GM13977 (cell line): ENCODE measurements around the gene CCDC88C.
"Not testable (repeated sequence)": the region's sequence is repeated elsewhere in the genome, so short reads cannot be mapped to it uniquely, and the experiment has no call there.

Experiments
- DNase-seq: peaks from one replicate; pipeline ENCODE4 v3.0.0; 2012; ENCODE audit warnings: low spot score
- in situ Hi-C: fragments of 300-500 bp; cut with MboI; formaldehyde crosslinking; loops from one replicate; pipeline ENCODE4 v1.12.0; 2022; ENCODE audit warnings: low sequenced_read_pairs, low pct_unique_long_range_greater_than_20kb, mixed read lengths, inconsistent platforms; ENCODE audit not compliant: unreplicated experiment
- TF ChIP-seq, protein P1 (sequence below): IDR thresholded peaks from 2 replicates; pipeline ENCODE4 v1.5.1; 2012; ENCODE audit warnings: mild to moderate bottlenecking, control low read depth; ENCODE audit not compliant: insufficient read depth; ENCODE audit errors: extremely low read depth, missing control alignments

The CCDC88C gene

DNA sequence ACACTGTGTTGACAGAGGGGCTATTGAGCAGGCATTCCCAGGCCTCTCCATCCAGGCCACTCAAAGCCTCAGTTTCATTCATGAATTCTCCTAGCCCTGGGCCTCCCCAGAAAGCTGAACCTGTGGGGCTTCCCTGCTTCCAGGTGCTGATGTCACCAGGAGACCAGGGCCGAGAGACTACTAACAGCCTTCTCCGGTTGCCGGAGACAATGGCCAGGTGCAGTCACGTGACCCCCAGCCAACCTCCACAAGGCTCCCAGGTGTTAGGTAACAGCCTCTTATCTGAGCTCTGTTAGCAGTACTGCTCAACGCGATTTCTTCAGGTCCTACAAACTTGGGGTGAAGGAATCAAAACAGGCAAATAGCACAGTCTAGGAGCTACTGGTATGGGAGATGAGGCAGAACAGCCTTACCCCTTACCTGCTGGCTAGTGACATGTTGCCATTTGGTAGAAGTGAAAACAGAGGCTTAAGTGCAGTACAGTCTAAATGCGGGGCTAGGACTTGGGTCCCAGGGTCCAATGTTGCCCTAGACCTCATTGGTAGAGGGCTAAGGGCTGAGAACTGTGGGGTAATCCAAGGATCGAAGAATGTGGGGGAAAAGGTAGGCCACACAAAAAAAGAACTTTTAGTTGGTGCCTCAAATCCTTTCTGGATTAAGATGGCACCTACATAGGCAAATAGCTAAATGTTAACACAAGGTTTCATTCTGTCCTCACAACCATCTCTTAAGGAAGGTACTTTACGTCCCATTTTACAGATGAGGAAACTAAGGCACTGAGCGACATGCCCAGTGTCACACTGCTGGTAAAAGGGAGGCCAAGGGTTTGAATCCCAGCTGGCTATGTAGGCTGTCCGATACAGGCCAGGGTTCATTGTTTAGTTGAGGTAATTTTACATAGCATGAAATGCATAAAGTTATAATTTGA, 3.8 kb downstream of the CCDC88C start:
- TF ChIP-seq, protein P1, sequence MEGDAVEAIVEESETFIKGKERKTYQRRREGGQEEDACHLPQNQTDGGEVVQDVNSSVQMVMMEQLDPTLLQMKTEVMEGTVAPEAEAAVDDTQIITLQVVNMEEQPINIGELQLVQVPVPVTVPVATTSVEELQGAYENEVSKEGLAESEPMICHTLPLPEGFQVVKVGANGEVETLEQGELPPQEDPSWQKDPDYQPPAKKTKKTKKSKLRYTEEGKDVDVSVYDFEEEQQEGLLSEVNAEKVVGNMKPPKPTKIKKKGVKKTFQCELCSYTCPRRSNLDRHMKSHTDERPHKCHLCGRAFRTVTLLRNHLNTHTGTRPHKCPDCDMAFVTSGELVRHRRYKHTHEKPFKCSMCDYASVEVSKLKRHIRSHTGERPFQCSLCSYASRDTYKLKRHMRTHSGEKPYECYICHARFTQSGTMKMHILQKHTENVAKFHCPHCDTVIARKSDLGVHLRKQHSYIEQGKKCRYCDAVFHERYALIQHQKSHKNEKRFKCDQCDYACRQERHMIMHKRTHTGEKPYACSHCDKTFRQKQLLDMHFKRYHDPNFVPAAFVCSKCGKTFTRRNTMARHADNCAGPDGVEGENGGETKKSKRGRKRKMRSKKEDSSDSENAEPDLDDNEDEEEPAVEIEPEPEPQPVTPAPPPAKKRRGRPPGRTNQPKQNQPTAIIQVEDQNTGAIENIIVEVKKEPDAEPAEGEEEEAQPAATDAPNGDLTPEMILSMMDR, result no peak
- DNase-seq, result no peak
- in situ Hi-C loops, result no loop called here

DNA sequence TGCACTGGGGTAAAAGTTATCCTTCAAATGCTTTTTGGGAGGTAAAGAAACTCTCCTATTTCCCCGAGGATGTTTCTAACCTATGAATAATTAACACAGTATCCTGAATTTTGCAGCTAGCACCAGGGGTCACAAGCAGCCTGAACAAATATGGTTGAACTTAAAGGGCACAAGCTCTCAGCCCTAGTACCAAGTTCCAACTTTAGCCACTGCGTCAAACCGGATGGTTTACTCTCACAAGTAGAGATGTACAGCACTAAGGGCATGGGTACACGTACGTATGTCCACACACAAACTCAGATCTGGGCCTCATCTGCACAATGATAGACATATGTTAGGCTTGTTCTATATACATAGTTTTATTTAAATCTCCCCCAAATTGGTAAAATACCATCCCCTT, 4.7 kb downstream of the CCDC88C start:
- in situ Hi-C loops, result no loop called here
- TF ChIP-seq, protein P1, result no peak
- no peak for DNase-seq

- TF ChIP-seq, protein P1, result no peak
- peak; percentile 43 for DNase-seq
- in situ Hi-C loops, result no loop called here
Measured at GRCh38 chr14:91410771-91411536, 6.7 kb downstream of the CCDC88C start.

- DNase-seq, result no peak
- TF ChIP-seq, protein P1, result no peak
- in situ Hi-C loops, result no loop called here
Measured at GRCh38 chr14:91409928-91410718, 7.5 kb downstream of the CCDC88C start.

DNA sequence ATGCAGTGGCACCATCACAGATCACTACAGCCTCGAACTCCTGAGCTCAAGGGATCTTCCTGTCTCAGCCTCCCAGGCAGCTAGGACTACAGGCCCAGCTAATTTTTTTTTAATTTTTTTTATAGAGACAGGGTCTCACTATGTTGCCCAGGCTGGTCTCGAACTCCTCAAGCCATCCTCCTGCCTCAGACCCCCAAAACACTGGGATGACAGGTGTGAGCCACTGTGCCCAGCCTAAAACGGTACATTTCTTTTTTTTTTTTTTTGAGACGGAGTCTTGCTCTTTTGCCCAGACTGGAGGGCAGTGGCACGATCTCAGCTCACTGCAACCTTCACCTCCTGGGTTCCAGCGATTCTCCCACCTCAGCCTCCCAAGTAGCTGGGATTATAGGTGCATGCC, 8.4 kb downstream of the CCDC88C start:
- DNase-seq, in situ Hi-C loops: not testable (repeated sequence)

DNA sequence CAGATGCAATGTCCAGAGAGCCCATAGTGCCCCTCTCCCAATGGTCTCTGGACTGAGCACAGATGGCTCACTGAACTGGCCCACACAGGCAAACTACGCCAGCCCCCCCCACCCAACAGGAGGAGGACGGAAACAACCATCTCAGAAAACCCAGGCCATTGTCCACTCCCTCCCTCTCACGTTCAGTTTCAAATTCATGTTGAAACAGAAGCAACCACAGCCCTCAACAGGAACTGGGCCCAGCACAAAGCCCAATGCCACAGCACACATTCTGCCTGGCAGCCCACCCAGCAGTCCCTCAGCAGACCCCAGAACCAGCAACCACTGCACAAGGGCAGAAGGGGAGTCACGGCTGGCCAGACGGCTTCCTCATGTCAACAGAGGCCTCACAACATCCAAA, 10.6 kb downstream of the CCDC88C start:
- TF ChIP-seq, protein P1, result no peak
- in situ Hi-C loops, result no loop called here
- no peak for DNase-seq
